Subcutaneous abdominal adipose tissue (tissue), 5 donors: ENCODE results near the gene LAD1.

Experiments used
- H3K27ac ChIP-seq: one replicate; pipeline ENCODE4 v1.7.0; 2013; ENCODE audit warnings: low read depth, mild to moderate bottlenecking, inconsistent platforms, low read length, moderate library complexity
- H3K27me3 ChIP-seq, 5 donors: one replicate each; pipeline ENCODE4 v1.7.0; 2013; ENCODE audit warnings: low read length in 5 of 5, inconsistent platforms in 1 of 5; ENCODE audit not compliant: control insufficient read depth in 5 of 5, insufficient read depth in 4 of 5
- H3K36me3 ChIP-seq, 5 donors: one replicate each; pipeline ENCODE4 v1.7.0; 2013; ENCODE audit warnings: low read length in 5 of 5; ENCODE audit not compliant: control insufficient read depth in 5 of 5, insufficient read depth in 5 of 5
- H3K4me1 ChIP-seq, 5 donors: one replicate each; pipeline ENCODE4 v1.7.0; 2013; ENCODE audit warnings: low read length in 5 of 5, mild to moderate bottlenecking in 3 of 5, moderate library complexity in 1 of 5; ENCODE audit not compliant: control insufficient read depth in 5 of 5, insufficient read depth in 5 of 5
- H3K4me3 ChIP-seq, 5 donors: one replicate each; pipeline ENCODE4 v1.7.0; 2013; ENCODE audit warnings: low read length in 5 of 5, low read depth in 1 of 5
- H3K9ac ChIP-seq, 5 donors: one replicate each; pipeline ENCODE4 v1.7.0; 2013; ENCODE audit warnings: low read length in 5 of 5, mild to moderate bottlenecking in 4 of 5, moderate library complexity in 3 of 5
- H3K9me3 ChIP-seq, 5 donors: one replicate each; pipeline ENCODE4 v1.7.0; 2013; ENCODE audit warnings: low read length in 5 of 5; ENCODE audit not compliant: control insufficient read depth in 5 of 5
- donor health status: healthy.
- donor health status: healthy.
- donor health status: healthy.
- donor health status: healthy.
- donor health status: healthy.

LAD1 gene

DNA sequence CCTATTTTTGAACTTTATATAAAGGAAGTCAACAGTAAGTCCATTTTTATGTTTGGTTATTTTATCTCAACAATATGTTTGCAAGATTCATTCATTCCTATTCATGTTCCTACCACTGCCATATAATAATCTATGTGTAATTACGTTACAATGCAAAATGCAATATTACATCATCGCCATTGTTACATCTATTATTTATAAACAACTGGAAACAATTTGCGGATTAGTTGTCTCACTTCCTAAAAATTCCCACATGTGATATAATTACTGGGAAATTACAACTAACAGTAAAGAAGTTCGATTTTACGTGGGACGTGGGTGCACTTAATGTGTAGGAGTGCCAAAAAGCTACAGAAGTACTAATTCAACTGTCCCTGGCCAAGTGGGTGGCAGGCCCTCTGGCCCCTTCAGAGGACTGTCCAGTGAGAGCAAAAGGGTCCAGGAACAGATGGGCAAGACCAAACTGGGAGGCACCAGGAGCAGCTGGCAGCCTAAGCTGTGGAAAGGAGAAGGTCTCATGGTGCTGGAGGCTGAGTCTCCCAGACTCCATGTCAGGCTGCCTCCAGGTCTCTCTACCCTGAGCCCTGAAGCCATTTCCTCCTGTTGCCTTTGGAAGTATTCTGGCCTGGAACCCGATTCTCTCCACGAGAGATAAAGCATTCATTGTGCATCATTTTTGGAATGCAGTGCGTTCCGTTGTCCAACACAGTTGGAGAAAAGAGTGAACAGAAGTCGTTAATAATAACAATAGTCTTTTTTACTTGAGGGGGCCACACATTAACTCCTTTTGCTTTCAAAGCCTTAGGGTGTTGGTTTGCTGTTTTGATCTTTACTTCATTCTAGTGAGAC, 64.6 kb downstream of the LAD1 start:
- Histone ChIP-seq H3K27ac (no peak overlapping the region), H3K4me3 (no peak overlapping the region), H3K36me3 (peaks cover 0 to 2% (median 0%) of the 10 kb centered on the region in 5 donors), H3K4me1 (peaks cover 0 to 12% (median 0%) of the 10 kb centered on the region in 5 donors), H3K9ac (no peak overlapping the region), H3K9me3 (no peaks in the 10 kb centered on the region), H3K27me3 (peaks cover 0 to 2% (median 0%) of the 10 kb centered on the region in 5 donors)

DNA sequence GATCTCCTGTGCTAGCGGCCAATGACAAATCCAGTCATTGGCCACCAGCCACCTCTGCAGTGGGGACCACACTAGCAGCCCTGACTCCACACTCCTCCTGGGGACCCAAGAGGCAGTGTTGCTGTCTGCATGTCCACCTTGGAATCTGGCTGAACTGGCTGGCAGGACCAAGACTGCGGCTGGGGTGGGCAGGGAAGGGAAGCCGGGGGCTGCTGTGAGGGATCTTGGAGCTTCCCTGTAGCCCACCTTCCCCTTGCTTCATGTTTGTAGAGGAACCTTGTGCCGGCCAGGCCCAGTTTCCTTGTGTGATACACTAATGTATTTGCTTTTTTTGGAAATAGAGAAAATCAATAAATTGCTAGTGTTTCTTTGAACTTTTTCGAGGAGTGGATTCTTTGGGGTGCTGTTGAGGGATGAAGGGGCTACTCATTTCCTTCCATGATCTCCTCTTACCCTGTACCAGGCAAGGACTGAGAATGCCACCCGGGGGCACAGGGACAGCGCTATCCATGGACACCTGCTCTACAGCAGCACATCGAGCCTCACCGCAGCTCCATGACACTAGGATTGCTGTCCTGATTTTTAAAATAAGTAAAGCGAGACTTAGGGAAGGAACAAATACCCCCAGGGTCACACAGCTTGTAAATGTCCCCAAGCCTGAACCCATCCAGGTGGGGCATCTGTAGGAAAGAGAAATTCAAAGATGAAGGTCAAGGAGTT, 66.3 kb downstream of the LAD1 start:
- Histone ChIP-seq H3K9ac (no peak overlapping the region), H3K4me3 (no peak overlapping the region), H3K27ac (no peak overlapping the region), H3K4me1 (peaks cover 0 to 12% (median 0%) of the 10 kb centered on the region in 5 donors), H3K36me3 (peaks cover 0 to 10% (median 0%) of the 10 kb centered on the region in 5 donors), H3K9me3 (no peaks in the 10 kb centered on the region), H3K27me3 (peaks cover 0 to 2% (median 0%) of the 10 kb centered on the region in 5 donors)

DNA sequence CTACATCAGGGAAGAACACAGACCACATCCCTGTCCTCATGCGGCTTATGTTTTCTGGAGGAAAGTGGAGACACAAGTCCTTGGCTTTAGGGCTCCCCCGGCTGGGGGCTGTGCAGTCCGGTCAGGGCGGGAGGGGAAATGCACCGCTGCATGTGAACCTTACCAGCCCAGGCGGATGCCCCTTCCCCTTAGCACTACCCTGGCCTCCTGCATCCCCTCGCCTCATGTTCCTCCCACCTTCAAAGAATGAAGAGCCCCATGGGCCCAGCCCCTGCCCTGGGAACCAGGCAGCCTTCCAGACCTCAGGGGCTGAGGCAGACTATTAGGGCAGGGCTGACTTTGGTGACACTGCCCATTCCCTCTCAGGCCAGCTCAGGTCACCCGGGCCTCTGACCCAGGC, 67.1 kb downstream of the LAD1 start:
- peaks cover 0 to 12% (median 0%) of the 10 kb centered on the region in 5 donors for H3K4me1 ChIP-seq
- H3K9ac ChIP-seq, result no peak overlapping the region
- peaks cover 0 to 18% (median 3%) of the 10 kb centered on the region in 5 donors for H3K36me3 ChIP-seq
- no peak overlapping the region for H3K4me3 ChIP-seq
- no peak overlapping the region for H3K27ac ChIP-seq
- no peaks in the 10 kb centered on the region for H3K9me3 ChIP-seq
- peaks cover 0 to 2% (median 0%) of the 10 kb centered on the region in 5 donors for H3K27me3 ChIP-seq

DNA sequence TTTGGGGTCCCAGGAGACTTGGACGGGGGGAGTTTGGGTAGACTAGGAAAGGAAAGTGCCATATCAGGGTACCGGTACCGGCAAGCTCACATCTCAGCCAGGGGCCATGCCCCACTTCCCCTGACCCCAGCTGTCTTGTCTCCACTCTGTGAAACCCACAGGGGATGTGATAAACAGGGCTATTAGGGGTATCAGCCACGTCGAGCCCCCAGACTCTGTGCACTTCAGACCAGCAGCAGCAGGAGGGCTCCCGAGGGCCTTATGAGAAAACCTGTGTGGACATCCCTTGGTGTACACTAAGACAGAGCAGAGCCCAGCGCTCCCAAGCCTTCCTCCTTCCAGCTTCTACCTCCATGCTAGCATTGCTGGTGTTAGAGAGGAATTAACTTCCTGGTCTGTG, 68.0 kb downstream of the LAD1 start:
- Histone ChIP-seq H3K36me3 (peaks cover 0 to 23% (median 3%) of the 10 kb centered on the region in 5 donors), H3K27ac (no peak overlapping the region), H3K27me3 (peaks cover 0 to 2% (median 0%) of the 10 kb centered on the region in 5 donors), H3K9ac (no peak overlapping the region), H3K4me3 (no peak overlapping the region), H3K4me1 (peaks cover 0 to 12% (median 0%) of the 10 kb centered on the region in 5 donors), H3K9me3 (no peaks in the 10 kb centered on the region)
